ENCODE results near the gene HES6. TPM values are rescaled to one million over a fixed set of nuclear protein-coding genes. Genes with fewer than 3 reads are reported as not detected.

Gene HES6
- total RNA-seq, 4 donors from 2014 or later, result 3.8 to 19.5 (median 12.2) TPM

DNA sequence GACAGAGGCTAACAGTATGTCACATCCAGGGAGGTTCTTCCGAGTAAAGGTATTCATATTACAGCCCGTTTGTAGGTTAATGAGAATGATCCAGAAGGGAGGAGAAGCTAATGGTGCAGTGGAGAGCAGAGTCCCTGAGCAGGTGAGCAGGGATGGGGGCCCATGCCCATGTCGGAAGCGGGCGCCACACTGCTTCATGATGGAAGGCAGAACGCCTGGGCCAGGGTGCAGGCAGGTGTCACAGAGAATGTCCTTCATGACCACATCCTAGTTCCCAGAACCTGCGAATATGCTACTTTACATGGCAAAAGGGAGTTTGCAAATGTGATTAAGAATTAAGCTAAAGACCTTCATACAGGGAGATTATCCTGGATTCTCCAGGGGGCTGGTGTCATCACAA lies 4.0 kb downstream of the HES6 start:
- no peak overlapping the region for H3K27ac ChIP-seq
- peaks cover 6% of the 10 kb centered on the region for H3K27me3 ChIP-seq
- no peak for TF ChIP-seq POLR2AphosphoS5 (IDR thresholded peaks at IDR 0.05)
- TF ChIP-seq, protein P1, sequence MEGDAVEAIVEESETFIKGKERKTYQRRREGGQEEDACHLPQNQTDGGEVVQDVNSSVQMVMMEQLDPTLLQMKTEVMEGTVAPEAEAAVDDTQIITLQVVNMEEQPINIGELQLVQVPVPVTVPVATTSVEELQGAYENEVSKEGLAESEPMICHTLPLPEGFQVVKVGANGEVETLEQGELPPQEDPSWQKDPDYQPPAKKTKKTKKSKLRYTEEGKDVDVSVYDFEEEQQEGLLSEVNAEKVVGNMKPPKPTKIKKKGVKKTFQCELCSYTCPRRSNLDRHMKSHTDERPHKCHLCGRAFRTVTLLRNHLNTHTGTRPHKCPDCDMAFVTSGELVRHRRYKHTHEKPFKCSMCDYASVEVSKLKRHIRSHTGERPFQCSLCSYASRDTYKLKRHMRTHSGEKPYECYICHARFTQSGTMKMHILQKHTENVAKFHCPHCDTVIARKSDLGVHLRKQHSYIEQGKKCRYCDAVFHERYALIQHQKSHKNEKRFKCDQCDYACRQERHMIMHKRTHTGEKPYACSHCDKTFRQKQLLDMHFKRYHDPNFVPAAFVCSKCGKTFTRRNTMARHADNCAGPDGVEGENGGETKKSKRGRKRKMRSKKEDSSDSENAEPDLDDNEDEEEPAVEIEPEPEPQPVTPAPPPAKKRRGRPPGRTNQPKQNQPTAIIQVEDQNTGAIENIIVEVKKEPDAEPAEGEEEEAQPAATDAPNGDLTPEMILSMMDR (IDR thresholded peaks at IDR 0.05), result no peak
- no peak for TF ChIP-seq EP300 (IDR thresholded peaks at IDR 0.05)
- no peak for TF ChIP-seq POLR2A (IDR thresholded peaks at IDR 0.05)
- no peak for ATAC-seq
- no peaks in the 10 kb centered on the region for H3K36me3 ChIP-seq
- 80 to 94% methylated on average over 3 to 5 of the region's 7 CpGs for WGBS, 2 donors (ENCODE audit: low coverage in 1 of 2)
- H3K4me1 ChIP-seq, result peaks cover 0 to 43% (median 7%) of the 10 kb centered on the region in 3 donors
- H3K4me3 ChIP-seq, result no peak overlapping the region
- no peaks in the 10 kb centered on the region for H3K9me3 ChIP-seq

DNA sequence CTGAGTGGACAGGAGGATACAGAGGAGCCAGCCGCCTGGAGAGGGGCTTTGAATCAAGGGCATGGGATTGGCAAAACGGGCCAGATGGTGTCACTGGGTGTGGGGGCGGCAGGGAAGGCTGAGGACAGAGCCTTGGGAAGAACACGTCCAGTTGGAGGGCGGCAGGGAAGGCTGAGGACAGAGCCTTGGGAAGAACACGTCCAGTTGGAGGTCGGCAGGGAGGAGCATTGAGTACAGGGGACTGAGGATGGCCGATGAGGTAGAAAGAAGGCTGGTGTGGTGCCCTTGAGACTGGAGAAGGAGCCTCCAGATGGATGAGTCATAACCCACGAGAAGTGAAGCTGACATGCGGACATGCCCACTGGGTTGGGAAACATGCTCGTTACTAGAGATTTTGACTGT lies 4.5 kb downstream of the HES6 start:
- Histone ChIP-seq H3K4me1 (peaks cover 0 to 42% (median 3%) of the 10 kb centered on the region in 3 donors), H3K27ac (no peak overlapping the region), H3K27me3 (peaks cover 6% of the 10 kb centered on the region), H3K4me3 (no peak overlapping the region), H3K9me3 (no peaks in the 10 kb centered on the region), H3K36me3 (no peaks in the 10 kb centered on the region)
- TF ChIP-seq POLR2A (IDR thresholded peaks at IDR 0.05) (no peak), EP300 (IDR thresholded peaks at IDR 0.05) (no peak), POLR2AphosphoS5 (IDR thresholded peaks at IDR 0.05) (no peak)
- TF ChIP-seq, protein P1 (IDR thresholded peaks at IDR 0.05), result no peak
- ATAC-seq, result no peak
- WGBS, 2 donors (ENCODE audit: low coverage in 1 of 2), result 63 to 69% methylated on average over 4 to 11 of the region's 11 CpGs

DNA sequence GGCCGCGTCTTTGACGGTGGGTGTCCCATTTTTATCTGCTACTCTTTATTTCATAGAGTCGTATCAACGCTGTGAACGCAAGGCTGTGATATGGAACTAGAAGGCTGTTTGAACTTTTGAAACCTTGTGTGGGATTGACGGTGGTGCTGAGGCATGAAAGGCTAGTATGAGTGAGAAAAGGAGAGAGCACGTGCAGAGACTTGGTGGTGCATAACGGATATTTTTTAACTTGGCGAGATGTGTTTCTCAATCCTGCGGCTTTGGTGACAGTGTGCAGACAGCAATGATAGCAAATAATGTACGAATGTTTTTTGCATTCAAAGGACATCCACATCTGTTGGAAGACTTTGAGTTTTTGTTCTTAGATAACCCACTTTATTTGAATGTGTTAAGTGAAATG lies 6.2 kb downstream of the HES6 start:
- no peak for TF ChIP-seq EP300 (IDR thresholded peaks at IDR 0.05)
- TF ChIP-seq POLR2A (IDR thresholded peaks at IDR 0.05), result no peak
- no peak for ATAC-seq
- H3K4me1 ChIP-seq, result peaks cover 0 to 43% (median 3%) of the 10 kb centered on the region in 3 donors
- H3K27ac ChIP-seq, result no peak overlapping the region
- no peaks in the 10 kb centered on the region for H3K9me3 ChIP-seq
- WGBS, 2 donors (ENCODE audit: low coverage in 1 of 2), result 78 to 80% methylated on average over 5 to 12 of the region's 12 CpGs
- H3K4me3 ChIP-seq, result no peak overlapping the region
- H3K36me3 ChIP-seq, result no peaks in the 10 kb centered on the region
- no peaks in the 10 kb centered on the region for H3K27me3 ChIP-seq

DNA sequence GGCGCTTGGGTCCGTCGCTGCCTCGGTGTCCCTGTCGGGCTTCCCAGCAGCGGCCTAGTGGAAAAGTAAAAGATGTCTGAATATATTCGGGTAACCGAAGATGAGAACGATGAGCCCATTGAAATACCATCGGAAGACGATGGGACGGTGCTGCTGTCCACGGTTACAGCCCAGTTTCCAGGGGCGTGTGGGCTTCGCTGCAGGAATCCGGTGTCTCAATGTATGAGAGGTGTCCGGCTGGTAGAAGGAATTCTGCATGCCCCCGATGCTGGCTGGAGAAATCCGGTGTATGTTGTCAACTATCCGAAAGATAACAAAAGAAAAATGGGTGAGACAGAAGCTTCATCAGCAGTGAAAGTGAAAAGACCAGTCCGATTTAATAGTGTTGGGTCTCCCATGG lies 8.0 kb downstream of the HES6 start:
- H3K9me3 ChIP-seq, result no peaks in the 10 kb centered on the region
- TF ChIP-seq EP300 (IDR thresholded peaks at IDR 0.05) (no peak), POLR2AphosphoS5 (IDR thresholded peaks at IDR 0.05) (no peak), POLR2A (IDR thresholded peaks at IDR 0.05) (no peak)
- TF ChIP-seq, protein P1 (IDR thresholded peaks at IDR 0.05), result no peak
- no peaks in the 10 kb centered on the region for H3K36me3 ChIP-seq
- 53 to 64% methylated on average over 14 to 21 of the region's 21 CpGs for WGBS, 2 donors (ENCODE audit: low coverage in 1 of 2)
- ATAC-seq, result no peak
- H3K4me1 ChIP-seq, result peaks cover 0 to 42% (median 3%) of the 10 kb centered on the region in 3 donors
- peak overlapping the region in 1 of 2 donors; percentile 55 for H3K4me3 ChIP-seq
- H3K27ac ChIP-seq, result no peak overlapping the region
- H3K27me3 ChIP-seq, result no peaks in the 10 kb centered on the region

DNA sequence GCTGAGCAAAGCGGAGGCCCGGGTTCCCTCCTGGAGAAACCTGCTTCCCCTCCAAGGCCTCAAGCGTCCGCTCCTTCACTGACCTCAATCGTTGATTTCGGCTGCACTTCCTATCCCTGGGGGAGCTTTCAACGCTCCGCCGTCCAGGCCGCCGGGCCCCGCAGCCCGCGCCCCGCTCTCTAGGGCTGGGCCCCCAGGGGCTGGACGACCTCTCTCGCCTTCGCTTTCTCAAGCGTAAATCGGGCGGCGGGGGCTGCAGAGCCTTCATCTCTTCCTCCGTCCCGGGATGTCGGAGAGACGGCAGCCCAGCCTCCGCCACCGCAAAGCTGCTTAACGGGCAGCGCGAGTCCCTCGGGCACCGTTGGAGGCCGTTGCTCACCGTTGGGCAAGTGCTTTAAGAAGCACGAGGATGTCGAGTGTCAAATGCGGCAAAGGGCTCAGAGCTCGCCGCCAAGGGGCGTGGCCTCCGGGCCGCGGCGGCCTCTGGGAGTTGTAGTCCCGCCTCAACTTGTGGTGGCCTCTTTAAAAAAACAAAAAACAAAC lies 8.5 kb downstream of the HES6 start:
- H3K9me3 ChIP-seq, result no peaks in the 10 kb centered on the region
- H3K4me3 ChIP-seq, result peak overlapping the region; percentile 52 to 55
- peaks cover 0 to 45% (median 3%) of the 10 kb centered on the region in 3 donors for H3K4me1 ChIP-seq
- ATAC-seq, result peak; percentile 87
- peak overlapping the region in 2 of 4 donors; percentile 52 to 62 for H3K27ac ChIP-seq
- H3K27me3 ChIP-seq, result no peaks in the 10 kb centered on the region
- TF ChIP-seq POLR2A (IDR thresholded peaks at IDR 0.05) (peak in 1 of 2 donors; percentile 12), POLR2AphosphoS5 (IDR thresholded peaks at IDR 0.05) (no peak), EP300 (IDR thresholded peaks at IDR 0.05) (no peak)
- TF ChIP-seq, protein P1 (IDR thresholded peaks at IDR 0.05), result peak in 1 of 4 experiments; percentile 42
- WGBS, 2 donors (ENCODE audit: low coverage in 1 of 2), result no CpG with 5 or more reads among the region's 46 CpGs
- H3K36me3 ChIP-seq, result no peaks in the 10 kb centered on the region

Measured in gastroesophageal sphincter (tissue), 4 donors.